Stimulated activated CD4-positive, alpha-beta T cell treated with anti-CD3 and anti-CD28 coated beads, Interleukin-15, amount 100 ng/mL, for 1 hour (primary cell): ENCODE results near the gene GALNT10.

Experiments used
- DNase-seq, 2 donors: peaks; one replicate each; pipeline ENCODE4 v3.0.0-alpha.2; 2020; ENCODE audit warnings: low read depth in 1 of 2, low spot score in 1 of 2

Gene GALNT10

GRCh38 chr5:154375329-154376008 is 184.9 kb downstream of the GALNT10 start:
- no peak for DNase-seq

- DNase-seq, result no peak
Measured at GRCh38 chr5:154376481-154376880, 185.9 kb downstream of the GALNT10 start.

- no peak for DNase-seq
Measured at GRCh38 chr5:154377754-154378533, 187.4 kb downstream of the GALNT10 start.

GRCh38 chr5:154380263-154380662 is 189.7 kb downstream of the GALNT10 start:
- DNase-seq, result no peak

- DNase-seq, result no peak
Measured at GRCh38 chr5:154384480-154385235, 194.1 kb downstream of the GALNT10 start.

GRCh38 chr5:154385236-154385512 is 194.6 kb downstream of the GALNT10 start:
- no peak for DNase-seq

- no peak for DNase-seq
Measured at GRCh38 chr5:154386952-154387629, 196.6 kb downstream of the GALNT10 start.

GRCh38 chr5:154388842-154389241 is 198.3 kb downstream of the GALNT10 start:
- DNase-seq, result no peak

GRCh38 chr5:154390096-154390495 is 199.6 kb downstream of the GALNT10 start:
- no peak for DNase-seq

GRCh38 chr5:154390746-154391359 is 200.3 kb downstream of the GALNT10 start:
- no peak for DNase-seq

- DNase-seq, result no peak
Measured at GRCh38 chr5:154391788-154392187, 201.3 kb downstream of the GALNT10 start.

GRCh38 chr5:154393850-154394249 is 203.3 kb downstream of the GALNT10 start:
- no peak for DNase-seq

- no peak for DNase-seq
Measured at GRCh38 chr5:154394307-154394706, 203.8 kb downstream of the GALNT10 start.

- no peak for DNase-seq
Measured at GRCh38 chr5:154395407-154396106, 205.0 kb downstream of the GALNT10 start.

GRCh38 chr5:154396128-154396527 is 205.6 kb downstream of the GALNT10 start:
- DNase-seq, result no peak

- no peak for DNase-seq
Measured at GRCh38 chr5:154397652-154398406, 207.3 kb downstream of the GALNT10 start.

- DNase-seq, result no peak
Measured at GRCh38 chr5:154400678-154401077, 210.1 kb downstream of the GALNT10 start.

GRCh38 chr5:154401355-154401754 is 210.8 kb downstream of the GALNT10 start:
- DNase-seq, result no peak

GRCh38 chr5:154401931-154402330 is 211.4 kb downstream of the GALNT10 start:
- no peak for DNase-seq

- DNase-seq, result no peak
Measured at GRCh38 chr5:154402611-154403010, 212.1 kb downstream of the GALNT10 start.
